Head of caudate nucleus (tissue), 42 donors: ENCODE results near the gene GNAS-AS1.
A peak's percentile ranks its signal among the peaks of the same experiment; 100 is the strongest.

Experiments used
- DNase-seq, 42 donors: peaks; one replicate each; pipeline versions ENCODE4 v3.0.0 to v3.0.0-alpha.2; 2020 to 2021; ENCODE audit warnings: mixed read lengths in 7 of 42
- intact Hi-C: fragments of 100-400 bp; cut with DNase I; formaldehyde crosslinking; loops from one replicate; pipeline ENCODE4 v1.15.0; 2022

The GNAS-AS1 gene

DNA sequence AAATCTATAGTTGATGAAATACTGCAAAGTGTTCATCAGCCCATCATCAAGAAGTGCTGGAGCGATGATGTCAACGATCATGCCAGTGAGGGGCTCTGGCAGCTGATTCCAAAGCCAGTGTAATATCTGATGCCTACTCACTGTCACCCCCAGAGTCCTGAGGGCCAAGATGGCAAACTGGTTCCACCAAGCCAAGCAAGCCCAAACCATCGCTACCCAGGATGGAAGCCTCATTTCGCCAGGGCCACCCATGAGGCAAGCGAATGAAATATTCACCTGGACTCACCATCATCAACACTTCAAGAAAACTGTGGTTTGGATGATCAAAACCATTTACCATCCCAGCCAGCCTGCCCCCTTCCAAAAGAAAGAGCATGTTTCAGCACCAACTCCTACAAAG is 76.5 kb downstream of the GNAS-AS1 start:
- intact Hi-C loops: no loop called here

DNA sequence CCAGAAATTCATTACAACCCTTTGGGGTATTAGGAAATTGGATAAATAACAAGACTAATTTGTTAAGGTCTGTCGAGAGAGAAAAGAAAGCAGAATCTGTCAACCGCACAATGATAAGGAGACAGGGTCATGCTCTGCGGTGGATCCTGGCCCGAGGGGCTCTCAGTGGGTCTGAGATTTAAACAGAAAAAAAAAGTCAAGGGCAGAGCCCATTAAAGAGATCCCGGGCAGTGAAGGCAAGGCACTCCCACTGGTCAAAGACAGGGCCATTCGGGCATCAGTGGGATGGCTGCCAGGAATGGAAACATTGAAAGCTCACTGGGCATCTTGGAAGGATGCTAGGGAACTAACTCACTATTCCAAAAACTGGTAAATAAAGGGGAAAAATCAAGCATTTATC is 77.9 kb downstream of the GNAS-AS1 start:
- intact Hi-C loops: no loop called here

More for the DNA sequence above, 76.5 kb downstream of the GNAS-AS1 start:
- DNase-seq: no peak

More for the DNA sequence above, 77.9 kb downstream of the GNAS-AS1 start:
- peak in 1 of 42 donors; percentile 5 for DNase-seq
